ENCODE measurements around the gene CCDC7. TPM values are rescaled to one million over a fixed set of nuclear protein-coding genes. Genes with fewer than 3 reads are reported as not detected.
"Not testable (repeated sequence)": the region's sequence is repeated elsewhere in the genome, so short reads cannot be mapped to it uniquely, and the experiment has no call there.

The CCDC7 gene
- total RNA-seq, 1 experiment from 2014 or later: 6.3 TPM

GRCh38 chr10:32905466-32905865 lies 459.5 kb downstream of the CCDC7 start:
- no peaks in the 10 kb centered on the region for H3K4me1 Mint-ChIP-seq (ENCODE audit: insufficient read depth, unreplicated experiment)
- H3K9me3 Mint-ChIP-seq (ENCODE audit: unreplicated experiment): no peaks in the 10 kb centered on the region
- H3K27ac Mint-ChIP-seq (ENCODE audit: low read depth, unreplicated experiment): peak overlapping the region; percentile 23
- POLR2A ChIA-PET: no interaction called here
- no peak for DNase-seq (ENCODE audit: unreplicated experiment)
- no peak overlapping the region for H3K4me3 Mint-ChIP-seq (ENCODE audit: unreplicated experiment)
- H3K27me3 Mint-ChIP-seq (ENCODE audit: insufficient read depth, unreplicated experiment): no peaks in the 10 kb centered on the region
- CTCF ChIA-PET: no interaction called here
- intact Hi-C loops (cut with micrococcal nuclease): no loop called here
- BruUV-seq (replicated peaks): no TSS peak
- peaks cover 93% of the 10 kb centered on the region for H3K36me3 Mint-ChIP-seq (ENCODE audit: insufficient read depth, unreplicated experiment)
- TF ChIP-seq, protein P1, sequence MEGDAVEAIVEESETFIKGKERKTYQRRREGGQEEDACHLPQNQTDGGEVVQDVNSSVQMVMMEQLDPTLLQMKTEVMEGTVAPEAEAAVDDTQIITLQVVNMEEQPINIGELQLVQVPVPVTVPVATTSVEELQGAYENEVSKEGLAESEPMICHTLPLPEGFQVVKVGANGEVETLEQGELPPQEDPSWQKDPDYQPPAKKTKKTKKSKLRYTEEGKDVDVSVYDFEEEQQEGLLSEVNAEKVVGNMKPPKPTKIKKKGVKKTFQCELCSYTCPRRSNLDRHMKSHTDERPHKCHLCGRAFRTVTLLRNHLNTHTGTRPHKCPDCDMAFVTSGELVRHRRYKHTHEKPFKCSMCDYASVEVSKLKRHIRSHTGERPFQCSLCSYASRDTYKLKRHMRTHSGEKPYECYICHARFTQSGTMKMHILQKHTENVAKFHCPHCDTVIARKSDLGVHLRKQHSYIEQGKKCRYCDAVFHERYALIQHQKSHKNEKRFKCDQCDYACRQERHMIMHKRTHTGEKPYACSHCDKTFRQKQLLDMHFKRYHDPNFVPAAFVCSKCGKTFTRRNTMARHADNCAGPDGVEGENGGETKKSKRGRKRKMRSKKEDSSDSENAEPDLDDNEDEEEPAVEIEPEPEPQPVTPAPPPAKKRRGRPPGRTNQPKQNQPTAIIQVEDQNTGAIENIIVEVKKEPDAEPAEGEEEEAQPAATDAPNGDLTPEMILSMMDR (IDR thresholded peaks at IDR 0.05; ENCODE audit: unreplicated experiment): no peak

DNA sequence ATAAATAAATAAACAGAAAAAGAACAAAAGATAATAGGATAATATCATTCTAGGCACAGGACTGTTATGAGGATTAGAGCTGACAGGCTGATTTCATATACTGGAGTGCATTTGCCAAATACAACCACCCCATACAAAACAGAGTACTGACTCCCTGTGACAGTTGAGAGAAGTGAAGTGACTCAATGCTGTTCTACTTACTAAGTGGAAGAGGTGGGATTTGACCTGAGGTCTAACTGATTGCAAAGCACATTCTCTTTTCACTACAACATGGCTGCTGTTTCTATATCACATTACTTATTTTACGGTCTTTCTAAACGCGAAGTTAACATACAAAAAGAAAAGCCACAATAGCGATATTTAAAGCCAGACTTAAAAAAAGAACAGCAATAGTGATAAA lies 460.7 kb downstream of the CCDC7 start:
- intact Hi-C loops (cut with micrococcal nuclease): no loop called here
- ChIA-PET CTCF (no interaction called here), POLR2A (interaction anchor here (3.2 kb wide), 1 partner anchor 19 kb away, joined by 8 read pairs; no protein-coding TSS in a partner anchor)
- Mint-ChIP-seq H3K9me3 (ENCODE audit: unreplicated experiment) (no peaks in the 10 kb centered on the region), H3K27ac (ENCODE audit: low read depth, unreplicated experiment) (no peak overlapping the region), H3K27me3 (ENCODE audit: insufficient read depth, unreplicated experiment) (no peaks in the 10 kb centered on the region), H3K36me3 (ENCODE audit: insufficient read depth, unreplicated experiment) (peaks cover 99% of the 10 kb centered on the region), H3K4me3 (ENCODE audit: unreplicated experiment) (no peak overlapping the region), H3K4me1 (ENCODE audit: insufficient read depth, unreplicated experiment) (peaks cover under 1% of the 10 kb centered on the region)
- DNase-seq (ENCODE audit: unreplicated experiment): no peak
- no TSS peak for BruUV-seq (replicated peaks)
- TF ChIP-seq, protein P1 (IDR thresholded peaks at IDR 0.05; ENCODE audit: unreplicated experiment): no peak

GRCh38 chr10:32909456-32909855 lies 463.5 kb downstream of the CCDC7 start:
- no TSS peak for BruUV-seq (replicated peaks)
- no peaks in the 10 kb centered on the region for H3K27me3 Mint-ChIP-seq (ENCODE audit: insufficient read depth, unreplicated experiment)
- peak overlapping the region; percentile 71 for H3K27ac Mint-ChIP-seq (ENCODE audit: low read depth, unreplicated experiment)
- H3K4me3 Mint-ChIP-seq (ENCODE audit: unreplicated experiment): no peak overlapping the region
- intact Hi-C loops (cut with micrococcal nuclease): no loop called here
- H3K9me3 Mint-ChIP-seq (ENCODE audit: unreplicated experiment): no peaks in the 10 kb centered on the region
- ChIA-PET POLR2A (interaction anchor here (0.8 to 3.2 kb wide), 7 partner anchors 17 to 103 kb away, joined by 3 to 8 read pairs (median 5); no protein-coding TSS in a partner anchor), CTCF (interaction anchor here (0.7 kb wide), 1 partner anchor 23 kb away, joined by 3 read pairs; no protein-coding TSS in a partner anchor)
- H3K36me3 Mint-ChIP-seq (ENCODE audit: insufficient read depth, unreplicated experiment): peaks cover 99% of the 10 kb centered on the region
- DNase-seq (ENCODE audit: unreplicated experiment): no peak
- peaks cover 5% of the 10 kb centered on the region for H3K4me1 Mint-ChIP-seq (ENCODE audit: insufficient read depth, unreplicated experiment)
- TF ChIP-seq, protein P1 (IDR thresholded peaks at IDR 0.05; ENCODE audit: unreplicated experiment): no peak

DNA sequence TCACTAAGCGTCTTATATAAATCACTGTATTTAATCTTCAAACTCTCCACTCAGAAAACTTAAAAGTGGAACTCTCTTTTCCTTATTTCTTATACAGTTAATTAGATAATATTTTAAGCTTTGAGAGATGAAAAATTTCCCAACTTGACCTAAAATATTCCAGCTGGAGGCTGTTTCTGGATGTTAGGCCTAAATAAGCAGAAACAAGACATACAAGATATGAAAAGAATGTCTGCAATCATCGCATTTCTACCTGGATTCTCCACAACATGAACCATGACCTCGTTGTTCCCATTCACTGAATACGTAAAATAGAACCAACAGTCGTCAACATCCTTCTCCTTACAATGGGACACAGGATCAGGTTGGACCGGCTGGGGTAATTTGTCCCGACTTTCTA lies 464.0 kb downstream of the CCDC7 start:
- ChIA-PET POLR2A (interaction anchor here (0.7 to 3.2 kb wide), 7 partner anchors 16 to 1247 kb away, joined by 3 to 8 read pairs (median 4); no protein-coding TSS in a partner anchor), CTCF (interaction anchor here (0.7 kb wide), 1 partner anchor 23 kb away, joined by 3 read pairs; no protein-coding TSS in a partner anchor)
- H3K27me3 Mint-ChIP-seq (ENCODE audit: insufficient read depth, unreplicated experiment); H3K9me3 Mint-ChIP-seq (ENCODE audit: unreplicated experiment); DNase-seq (ENCODE audit: unreplicated experiment); H3K4me1 Mint-ChIP-seq (ENCODE audit: insufficient read depth, unreplicated experiment); intact Hi-C loops (cut with micrococcal nuclease); H3K4me3 Mint-ChIP-seq (ENCODE audit: unreplicated experiment); BruUV-seq (replicated peaks): not testable (repeated sequence)
- Mint-ChIP-seq H3K27ac (ENCODE audit: low read depth, unreplicated experiment) (peak overlapping the region; percentile 19), H3K36me3 (ENCODE audit: insufficient read depth, unreplicated experiment) (peaks cover 99% of the 10 kb centered on the region)

All from MCF 10A (cell line).